Activated CD4-positive, alpha-beta T cell treated with anti-CD3 and anti-CD28 coated beads, Interleukin-2, amount 10 ng/mL, durations not matched to agents 7 days and 5 days (primary cell): ENCODE measurements around the gene REEP3. TPM values are rescaled to one million over a fixed set of nuclear protein-coding genes. Genes with fewer than 3 reads are reported as not detected.
"Not testable (repeated sequence)": the region's sequence is repeated elsewhere in the genome, so short reads cannot be mapped to it uniquely, and the experiment has no call there.

Source experiments
- CTCF ChIA-PET: fragments of 350-600 bp; sonication (Branson Sonifier 250); formaldehyde crosslinking; loops from one replicate; lab custom pipeline; 2021; ENCODE audit warnings: antibody characterized with exemption; lab: Charles Lee
- POLR2A ChIA-PET: fragments of 350-600 bp; sonication (Branson Sonifier 250); formaldehyde crosslinking; loops from one replicate; lab custom pipeline; 2021; ENCODE audit warnings: antibody characterized with exemption; lab: Charles Lee
- DNase-seq: peaks from one replicate; pipeline ENCODE4 v3.0.0-alpha.2; 2020
- H3K27ac Mint-ChIP-seq: one replicate; pipeline ENCODE4 v1.8.0; 2021; ENCODE audit warnings: mild to moderate bottlenecking, moderate library complexity, mixed read lengths
- H3K27me3 Mint-ChIP-seq: one replicate; pipeline ENCODE4 v1.8.0; 2021; ENCODE audit warnings: mixed read lengths
- H3K36me3 Mint-ChIP-seq: one replicate; pipeline ENCODE4 v1.8.0; 2021; ENCODE audit warnings: low read depth, mixed read lengths
- H3K4me1 Mint-ChIP-seq: one replicate; pipeline ENCODE4 v1.8.0; 2021; ENCODE audit warnings: mixed read lengths
- H3K4me3 Mint-ChIP-seq: one replicate; pipeline ENCODE4 v1.8.0; 2021; ENCODE audit warnings: mild to moderate bottlenecking, moderate library complexity, mixed read lengths
- H3K9me3 Mint-ChIP-seq: one replicate; pipeline ENCODE4 v1.8.0; 2021; ENCODE audit warnings: mixed read lengths
- total RNA-seq, 2 experiments: library from RNA; stranded (reverse); gene quantifications; one replicate each; pipeline ENCODE4 v1.2.3, GENCODE V29; 2021

REEP3 gene
- total RNA-seq, 2 experiments from 2014 or later = 20.0 to 27.8 TPM

DNA sequence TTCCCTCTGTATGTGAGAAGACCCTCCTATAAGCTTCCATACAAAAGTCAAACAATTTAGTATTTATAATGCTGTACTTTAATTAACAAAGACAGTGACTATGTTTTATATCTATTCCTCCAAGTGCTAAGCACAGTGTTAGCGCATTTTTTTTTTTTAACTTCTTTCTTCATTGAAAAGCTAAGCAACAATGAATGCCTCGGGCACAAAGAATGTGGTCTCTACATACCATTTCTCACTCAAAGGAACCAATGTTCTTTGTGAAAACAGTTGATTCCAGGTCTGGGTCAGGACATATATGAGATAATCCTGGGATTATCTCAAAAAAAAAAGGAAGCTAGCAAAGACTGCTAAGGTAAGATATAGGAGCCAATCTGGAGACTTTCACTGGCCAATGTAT, 26.2 kb upstream of the REEP3 start:
- no peak for DNase-seq
- POLR2A ChIA-PET = interaction anchor here (0.6 kb wide), 1 partner anchor 44 kb away, joined by 6 read pairs; no protein-coding TSS in a partner anchor
- CTCF ChIA-PET = no interaction called here
- Mint-ChIP-seq H3K9me3 (peaks cover 2% of the 10 kb centered on the region), H3K36me3 (peaks cover 13% of the 10 kb centered on the region), H3K4me1 (peaks cover 2% of the 10 kb centered on the region), H3K27me3 (no peaks in the 10 kb centered on the region), H3K27ac (no peak overlapping the region), H3K4me3 (no peak overlapping the region)

DNA sequence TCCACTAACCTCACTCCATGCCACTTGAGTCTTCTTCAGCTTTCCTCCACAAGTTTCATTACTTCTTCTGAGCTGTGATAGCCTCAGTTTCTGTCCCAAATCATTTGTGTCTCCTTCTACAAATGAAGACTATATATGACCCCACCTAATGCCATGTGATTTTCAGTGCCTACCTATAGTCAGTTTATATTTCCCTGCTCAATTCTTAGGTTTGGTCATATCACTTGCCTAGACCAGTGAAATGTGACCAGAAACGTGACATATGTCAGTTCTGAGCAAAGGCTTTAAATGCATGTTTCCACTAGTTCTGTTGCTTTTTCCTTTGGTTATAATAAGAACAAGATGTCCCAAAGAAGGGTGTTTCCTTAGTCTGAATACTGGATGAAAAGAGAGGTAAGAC, 24.6 kb upstream of the REEP3 start:
- H3K36me3 Mint-ChIP-seq = peaks cover 13% of the 10 kb centered on the region
- no peak for DNase-seq
- H3K27ac Mint-ChIP-seq = no peak overlapping the region
- H3K4me3 Mint-ChIP-seq = no peak overlapping the region
- ChIA-PET POLR2A (no interaction called here), CTCF (no interaction called here)
- H3K9me3 Mint-ChIP-seq = peaks cover 2% of the 10 kb centered on the region
- no peaks in the 10 kb centered on the region for H3K27me3 Mint-ChIP-seq
- H3K4me1 Mint-ChIP-seq = peaks cover 2% of the 10 kb centered on the region

DNA sequence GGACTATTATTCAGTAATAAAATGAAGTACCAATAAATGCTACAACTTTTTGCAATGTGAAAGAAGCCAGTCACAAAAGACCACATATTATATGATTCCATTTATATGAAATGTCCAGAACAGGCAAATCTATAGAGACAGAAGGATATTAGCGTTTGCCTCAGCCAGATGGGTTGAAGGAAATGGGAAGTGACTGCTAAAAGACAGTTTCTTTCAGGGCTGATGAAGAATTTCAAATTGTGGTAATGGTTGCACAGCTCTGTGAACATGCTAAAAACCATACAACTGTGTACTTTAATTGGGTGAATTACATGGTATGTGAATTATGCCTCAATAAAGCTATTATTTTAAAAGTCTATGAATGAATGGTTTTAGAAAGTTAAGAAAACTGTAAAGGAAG, 23.9 kb upstream of the REEP3 start:
- no peak overlapping the region for H3K4me3 Mint-ChIP-seq
- H3K4me1 Mint-ChIP-seq = no peaks in the 10 kb centered on the region
- peaks cover 11% of the 10 kb centered on the region for H3K36me3 Mint-ChIP-seq
- CTCF ChIA-PET = no interaction called here
- no peaks in the 10 kb centered on the region for H3K9me3 Mint-ChIP-seq
- H3K27me3 Mint-ChIP-seq = no peaks in the 10 kb centered on the region
- DNase-seq = no peak
- no peak overlapping the region for H3K27ac Mint-ChIP-seq
- POLR2A ChIA-PET = no interaction called here

DNA sequence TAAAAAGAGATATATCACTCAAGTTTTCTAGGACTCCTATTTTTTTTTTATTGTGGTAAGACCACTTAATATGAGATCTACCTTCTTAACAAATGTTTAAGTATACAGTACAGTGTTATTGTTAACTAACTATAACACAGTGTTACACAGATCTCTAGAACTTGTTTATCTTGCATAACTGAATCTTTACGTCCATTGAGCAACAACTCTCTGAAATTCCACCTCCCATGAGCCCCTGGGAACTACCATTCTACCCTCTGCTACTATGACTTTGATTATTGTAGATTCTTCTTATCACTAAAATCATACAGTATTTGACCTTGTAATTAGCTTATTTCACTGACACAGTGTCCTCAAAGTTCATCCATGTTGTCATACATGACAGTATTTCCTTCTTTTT, 22.5 kb upstream of the REEP3 start:
- Mint-ChIP-seq H3K4me3 (no peak overlapping the region), H3K36me3 (peaks cover 11% of the 10 kb centered on the region), H3K27me3 (no peaks in the 10 kb centered on the region), H3K27ac (no peak overlapping the region), H3K4me1 (no peaks in the 10 kb centered on the region), H3K9me3 (no peaks in the 10 kb centered on the region)
- DNase-seq = no peak
- ChIA-PET CTCF (no interaction called here), POLR2A (no interaction called here)

DNA sequence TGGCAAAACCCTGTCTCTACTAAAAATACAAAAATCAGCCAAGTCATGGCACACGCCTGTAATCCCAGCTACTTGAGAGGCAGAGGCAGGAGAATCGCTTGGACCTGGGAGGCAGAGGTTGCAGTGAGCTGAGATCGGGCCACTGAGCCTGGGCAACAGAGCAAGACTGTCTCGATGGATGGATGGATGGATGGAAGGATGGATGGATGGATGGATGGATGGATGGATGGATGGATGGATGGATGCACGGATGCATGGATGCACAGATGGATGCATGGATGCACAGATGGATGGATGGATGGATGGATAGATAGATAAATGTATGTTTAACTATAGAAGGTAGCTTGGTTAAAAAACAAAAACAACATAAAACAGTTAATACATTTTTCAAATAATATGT, 20.6 kb upstream of the REEP3 start:
- H3K36me3 Mint-ChIP-seq = peaks cover 11% of the 10 kb centered on the region
- H3K9me3 Mint-ChIP-seq, H3K27ac Mint-ChIP-seq, DNase-seq, H3K27me3 Mint-ChIP-seq, H3K4me3 Mint-ChIP-seq, CTCF ChIA-PET, H3K4me1 Mint-ChIP-seq: not testable (repeated sequence)
- POLR2A ChIA-PET = interaction anchor here (0.7 kb wide), 1 partner anchor 63 kb away, joined by 3 read pairs; no protein-coding TSS in a partner anchor

DNA sequence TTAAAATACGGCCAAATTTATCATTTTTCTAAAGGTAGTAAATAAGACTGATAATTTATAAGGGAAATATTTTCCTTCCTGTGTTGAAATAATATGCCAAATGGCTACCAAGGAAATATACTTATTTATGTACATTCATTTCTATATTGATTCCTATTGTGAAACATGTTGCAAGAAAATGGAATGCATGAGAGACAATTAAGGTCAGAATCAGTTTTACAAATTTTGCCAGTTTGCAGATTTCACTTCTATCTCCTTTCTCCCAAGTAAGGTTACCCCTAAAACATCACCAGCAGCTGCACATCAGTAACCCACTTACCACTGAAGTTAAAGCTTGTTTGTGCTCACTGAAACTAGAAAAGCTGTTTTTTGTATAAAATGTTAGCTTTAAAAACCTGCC, 19.2 kb upstream of the REEP3 start:
- no peaks in the 10 kb centered on the region for H3K27me3 Mint-ChIP-seq
- H3K36me3 Mint-ChIP-seq = peaks cover 5% of the 10 kb centered on the region
- CTCF ChIA-PET = interaction anchor here (1.1 to 1.2 kb wide), 2 partner anchors 8 to 249 kb away, joined by 3 to 4 read pairs; no protein-coding TSS in a partner anchor
- no peak overlapping the region for H3K4me3 Mint-ChIP-seq
- H3K4me1 Mint-ChIP-seq = peaks cover 5% of the 10 kb centered on the region
- no peaks in the 10 kb centered on the region for H3K9me3 Mint-ChIP-seq
- DNase-seq = no peak
- H3K27ac Mint-ChIP-seq = no peak overlapping the region
- POLR2A ChIA-PET = no interaction called here

DNA sequence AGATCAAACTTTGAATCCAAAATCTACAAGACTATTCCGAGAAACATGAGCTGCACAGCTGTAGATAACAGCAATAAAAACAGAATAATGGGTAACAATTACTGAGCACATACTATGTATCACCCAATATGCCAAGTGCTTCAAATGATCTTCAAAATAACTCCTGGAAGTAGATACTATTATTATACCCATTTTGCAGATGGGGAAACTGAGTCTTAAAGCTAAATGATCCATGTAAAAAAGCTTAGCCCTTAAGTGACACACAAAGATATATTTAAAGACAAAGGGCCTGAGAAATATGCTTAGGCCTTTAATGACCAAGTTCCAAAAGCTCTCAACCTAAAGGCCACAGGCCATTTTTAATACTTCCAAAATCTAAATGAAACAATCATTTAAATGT, 18.4 kb upstream of the REEP3 start:
- DNase-seq = no peak
- no peaks in the 10 kb centered on the region for H3K27me3 Mint-ChIP-seq
- H3K4me3 Mint-ChIP-seq = no peak overlapping the region
- CTCF ChIA-PET = interaction anchor here (1.1 to 1.2 kb wide), 2 partner anchors 9 to 250 kb away, joined by 3 to 4 read pairs; no protein-coding TSS in a partner anchor
- peaks cover 5% of the 10 kb centered on the region for H3K4me1 Mint-ChIP-seq
- no peak overlapping the region for H3K27ac Mint-ChIP-seq
- H3K36me3 Mint-ChIP-seq = peaks cover 5% of the 10 kb centered on the region
- H3K9me3 Mint-ChIP-seq = no peaks in the 10 kb centered on the region
- POLR2A ChIA-PET = no interaction called here

DNA sequence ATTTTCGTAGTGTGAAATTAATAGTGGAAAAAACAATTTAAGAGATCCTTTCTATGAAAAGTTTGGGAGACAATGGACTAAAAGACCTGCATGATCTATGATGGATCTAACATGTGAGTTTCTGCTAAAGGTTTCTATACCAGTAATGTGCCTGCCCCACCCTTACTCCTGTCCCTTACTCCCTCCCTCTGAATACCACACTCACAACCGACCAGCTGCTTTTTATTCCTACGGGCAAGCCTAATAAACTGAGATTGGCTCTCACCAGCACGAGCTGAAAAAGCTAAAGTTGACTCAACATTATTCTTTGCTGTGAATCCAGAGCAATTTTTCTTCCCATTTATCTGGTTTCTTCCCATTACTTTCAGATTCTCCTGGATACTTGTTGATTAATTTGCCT, 17.8 kb upstream of the REEP3 start:
- Mint-ChIP-seq H3K4me1 (peaks cover 5% of the 10 kb centered on the region), H3K9me3 (no peaks in the 10 kb centered on the region), H3K27me3 (no peaks in the 10 kb centered on the region), H3K27ac (no peak overlapping the region), H3K36me3 (peaks cover 5% of the 10 kb centered on the region), H3K4me3 (no peak overlapping the region)
- ChIA-PET CTCF (no interaction called here), POLR2A (interaction anchor here (0.6 kb wide), 1 partner anchor 37 kb away, joined by 4 read pairs; no protein-coding TSS in a partner anchor)
- DNase-seq = no peak

DNA sequence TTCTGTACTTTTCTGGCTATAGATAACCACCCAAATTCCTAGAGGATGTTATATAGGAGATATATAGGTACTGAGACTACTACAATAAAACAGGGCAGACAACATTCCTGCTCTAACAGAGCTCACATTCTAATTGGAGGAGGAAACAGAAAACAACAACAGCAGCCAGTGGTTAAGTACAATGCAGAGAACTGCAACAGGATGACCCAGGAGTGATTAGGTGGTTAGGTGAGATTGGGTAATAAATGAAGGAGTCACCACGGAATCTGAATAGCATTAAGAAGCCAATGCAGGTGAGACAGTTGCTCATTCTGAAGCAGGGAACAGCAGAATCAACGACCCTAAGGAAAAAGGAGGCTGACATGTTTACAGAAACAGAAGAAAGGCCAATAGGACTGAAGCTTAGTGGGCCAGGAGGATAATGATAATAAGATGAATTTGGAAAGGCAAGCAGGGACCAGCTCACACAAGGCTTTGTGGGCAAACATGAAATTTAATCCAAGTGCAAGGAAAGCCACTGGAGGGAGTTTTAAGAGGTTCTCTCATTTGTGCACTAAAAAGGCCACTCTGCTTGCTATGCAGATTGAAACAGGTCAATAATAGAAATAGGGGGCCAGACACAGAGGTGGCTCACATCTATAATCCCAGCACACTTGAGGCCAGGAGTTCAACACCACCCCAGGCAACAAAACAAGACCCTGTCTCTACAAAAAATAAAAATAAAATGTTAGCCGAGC, 16.9 kb upstream of the REEP3 start:
- no peak for DNase-seq
- CTCF ChIA-PET = interaction anchor here (1.0 to 1.3 kb wide), 2 partner anchors 10 to 278 kb away, joined by 5 to 6 read pairs; no protein-coding TSS in a partner anchor
- Mint-ChIP-seq H3K36me3 (peaks cover 7% of the 10 kb centered on the region), H3K9me3 (no peaks in the 10 kb centered on the region), H3K4me3 (no peak overlapping the region), H3K27ac (no peak overlapping the region), H3K27me3 (no peaks in the 10 kb centered on the region), H3K4me1 (peaks cover 12% of the 10 kb centered on the region)
- POLR2A ChIA-PET = interaction anchor here (0.6 kb wide), 1 partner anchor 36 kb away, joined by 4 read pairs; no protein-coding TSS in a partner anchor

DNA sequence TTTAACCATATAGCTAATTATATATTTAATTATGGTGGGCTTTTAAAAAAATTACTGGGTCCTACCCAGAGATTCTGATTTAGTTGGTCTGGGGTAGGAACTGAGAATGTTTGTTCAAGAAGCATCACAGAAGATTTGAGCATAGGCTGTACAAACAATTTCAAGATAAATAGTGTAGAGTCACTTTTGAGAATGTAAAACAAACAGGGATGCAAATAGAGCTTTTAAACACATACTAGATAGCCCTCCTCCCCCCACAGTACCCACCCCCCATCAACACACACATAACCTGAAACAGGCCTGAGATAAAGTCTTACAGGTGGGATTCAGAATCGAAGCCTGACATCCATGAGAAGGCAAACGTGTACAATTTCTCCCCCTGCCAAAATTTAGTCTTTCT, 15.6 kb upstream of the REEP3 start:
- no peak for DNase-seq
- Mint-ChIP-seq H3K4me3 (no peak overlapping the region), H3K4me1 (peaks cover 13% of the 10 kb centered on the region), H3K9me3 (no peaks in the 10 kb centered on the region), H3K27me3 (no peaks in the 10 kb centered on the region), H3K36me3 (peaks cover 11% of the 10 kb centered on the region), H3K27ac (no peak overlapping the region)
- ChIA-PET CTCF (interaction anchor here (1.0 to 1.5 kb wide), 2 partner anchors 37 to 280 kb away, joined by 3 to 5 read pairs; no protein-coding TSS in a partner anchor), POLR2A (no interaction called here)

DNA sequence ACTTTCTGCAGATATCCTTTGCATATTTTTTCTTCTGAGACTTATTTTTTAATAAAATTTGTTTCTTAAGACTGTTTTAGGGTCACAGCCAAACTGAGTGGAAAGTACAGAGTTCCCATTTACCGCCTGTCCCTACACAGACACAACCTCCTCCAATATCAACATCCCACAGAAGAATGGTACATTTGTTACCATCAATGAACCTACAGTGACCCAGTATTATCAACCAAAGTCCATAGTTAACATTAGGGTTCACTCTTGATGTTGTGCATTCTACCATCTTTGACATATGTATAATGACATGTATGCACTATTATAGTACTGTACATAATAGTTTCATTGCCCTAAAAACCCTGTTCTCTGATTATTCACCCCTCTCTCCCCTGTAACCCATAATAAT, 14.6 kb upstream of the REEP3 start:
- Mint-ChIP-seq H3K4me1 (peaks cover 13% of the 10 kb centered on the region), H3K27me3 (no peaks in the 10 kb centered on the region), H3K36me3 (peaks cover 14% of the 10 kb centered on the region), H3K4me3 (no peak overlapping the region), H3K9me3 (peaks cover 5% of the 10 kb centered on the region), H3K27ac (no peak overlapping the region)
- no peak for DNase-seq
- ChIA-PET CTCF (interaction anchor here (1.5 kb wide), 1 partner anchor 38 kb away, joined by 3 read pairs; no protein-coding TSS in a partner anchor), POLR2A (no interaction called here)

DNA sequence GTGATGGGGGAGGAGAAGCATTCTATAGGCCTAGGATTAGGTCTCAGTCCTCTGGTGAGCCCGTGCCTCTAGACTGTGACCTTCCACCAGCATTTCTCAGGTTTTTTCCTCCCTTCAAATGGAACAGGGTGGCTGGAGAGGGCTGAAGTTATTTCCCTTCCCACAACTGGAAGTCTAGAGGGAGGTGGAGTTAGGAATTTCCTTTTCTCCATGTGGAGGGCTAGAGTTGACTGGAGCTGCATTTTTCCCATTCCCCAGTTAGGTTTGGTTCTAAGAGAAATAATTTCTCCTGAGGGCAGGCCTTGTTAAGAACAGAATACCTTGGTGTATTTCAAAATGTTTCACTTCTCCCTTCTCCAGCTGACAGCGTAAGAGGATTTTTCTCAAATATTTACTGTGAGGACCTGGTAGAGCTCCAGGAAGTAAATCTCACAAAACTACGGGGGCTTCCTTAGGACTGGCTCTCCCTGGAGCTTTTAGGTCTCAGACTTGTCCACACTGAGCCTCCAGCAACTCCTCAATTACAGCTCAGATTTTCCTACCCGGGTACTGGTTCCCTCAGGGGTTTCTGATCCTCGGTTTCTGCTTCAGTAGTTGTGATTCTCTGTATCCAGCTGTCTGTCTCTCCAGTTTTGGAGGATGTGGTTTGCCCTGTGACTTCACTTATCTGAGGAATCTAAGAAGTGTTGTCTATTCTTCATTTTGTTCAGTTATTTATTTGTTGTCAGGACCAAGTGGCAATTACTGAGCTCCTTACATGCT, 6.0 kb upstream of the REEP3 start:
- H3K27me3 Mint-ChIP-seq = no peaks in the 10 kb centered on the region
- DNase-seq = peak; percentile 37
- ChIA-PET CTCF (interaction anchor here (0.7 to 1.3 kb wide), 5 partner anchors 8 to 202 kb away, joined by 3 to 6 read pairs (median 3); no protein-coding TSS in a partner anchor), POLR2A (interaction anchor here (0.6 kb wide), 2 partner anchors 81 to 167 kb away, joined by 3 read pairs; no protein-coding TSS in a partner anchor)
- peaks cover 68% of the 10 kb centered on the region for H3K4me1 Mint-ChIP-seq
- peak overlapping the region; percentile 63 for H3K27ac Mint-ChIP-seq
- peaks cover 22% of the 10 kb centered on the region for H3K9me3 Mint-ChIP-seq
- no peak overlapping the region for H3K4me3 Mint-ChIP-seq
- H3K36me3 Mint-ChIP-seq = peaks cover 43% of the 10 kb centered on the region

DNA sequence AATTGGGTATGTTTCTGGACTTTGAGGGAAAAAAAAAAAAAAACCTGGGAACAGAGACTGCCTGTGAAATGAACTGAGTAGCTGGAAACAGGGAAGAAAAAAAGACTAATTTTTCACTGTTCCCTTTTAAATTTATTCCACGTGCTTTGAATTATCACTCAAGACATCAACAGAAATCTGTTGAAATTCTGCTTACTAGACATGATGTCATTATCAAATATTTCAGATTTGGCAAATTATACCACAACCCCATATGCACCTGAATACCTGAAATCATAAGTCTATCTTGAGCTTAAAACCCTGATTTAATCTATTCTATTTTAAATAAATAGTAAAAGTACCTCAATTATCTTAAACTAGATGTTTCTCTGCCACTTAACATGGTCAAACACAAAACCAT, 5.0 kb upstream of the REEP3 start:
- ChIA-PET CTCF (interaction anchor here (0.7 to 0.9 kb wide), 2 partner anchors 51 to 232 kb away, joined by 3 read pairs; no protein-coding TSS in a partner anchor), POLR2A (no interaction called here)
- no peak overlapping the region for H3K27ac Mint-ChIP-seq

More for the DNA sequence above, 5.0 kb upstream of the REEP3 start:
- peaks cover 38% of the 10 kb centered on the region for H3K36me3 Mint-ChIP-seq
- DNase-seq = no peak
- peaks cover 17% of the 10 kb centered on the region for H3K9me3 Mint-ChIP-seq
- no peak overlapping the region for H3K4me3 Mint-ChIP-seq
- H3K27me3 Mint-ChIP-seq = no peaks in the 10 kb centered on the region
- H3K4me1 Mint-ChIP-seq = peaks cover 74% of the 10 kb centered on the region
